Activated B cell treated with CpG ODN at 0.5 μM for 24 hours (primary cell): Measurements from ENCODE around the gene CLEC18B. TPM values are rescaled to one million over a fixed set of nuclear protein-coding genes. Genes with fewer than 3 reads are reported as not detected.
A peak's percentile ranks its signal among the peaks of the same experiment; 100 is the strongest.
"Not testable (repeated sequence)": the region's sequence is repeated elsewhere in the genome, so short reads cannot be mapped to it uniquely, and the experiment has no call there.

Source experiments
- ATAC-seq: fragments of 200-7000 bp; cut with Tn5 transposase; one replicate; pipeline ENCODE4 v1.10.0; 2021; ENCODE audit warnings: low read depth, mild to moderate bottlenecking, moderate library complexity
- CTCF ChIA-PET: fragments of 350-600 bp; sonication (Branson Sonifier 250); formaldehyde crosslinking; loops from one replicate; lab custom pipeline; 2021; ENCODE audit warnings: antibody characterized with exemption; lab: Charles Lee
- POLR2A ChIA-PET: fragments of 350-600 bp; sonication (Branson Sonifier 250); formaldehyde crosslinking; loops from one replicate; lab custom pipeline; 2021; ENCODE audit warnings: antibody characterized with exemption; lab: Charles Lee
- DNase-seq: peaks from one replicate; pipeline ENCODE4 v3.0.0; 2022
- H3K27ac Mint-ChIP-seq: one replicate; pipeline ENCODE4 v1.8.0; 2020; ENCODE audit warnings: mixed read lengths
- H3K27me3 Mint-ChIP-seq: one replicate; pipeline ENCODE4 v1.8.0; 2021; ENCODE audit warnings: mixed read lengths
- H3K36me3 Mint-ChIP-seq: one replicate; pipeline ENCODE4 v1.8.0; 2021; ENCODE audit warnings: low read depth, mixed read lengths
- H3K4me1 Mint-ChIP-seq: one replicate; pipeline ENCODE4 v1.8.0; 2021; ENCODE audit warnings: mixed read lengths
- H3K4me3 Mint-ChIP-seq: one replicate; pipeline ENCODE4 v1.8.0; 2020; ENCODE audit warnings: mild to moderate bottlenecking, mixed read lengths
- H3K9me3 Mint-ChIP-seq: one replicate; pipeline ENCODE4 v1.8.0; 2020; ENCODE audit warnings: mixed read lengths
- intact Hi-C: fragments of 100-400 bp; cut with micrococcal nuclease; formaldehyde crosslinking; loops from one replicate; pipeline ENCODE4 v1.15.1; 2024
- total RNA-seq: library from RNA; stranded (reverse); gene quantifications from 2 replicates; pipeline ENCODE4 v1.2.3, GENCODE V29; 2022

The CLEC18B gene
- total RNA-seq, 1 donor from 2014 or later, result 1.3 TPM

GRCh38 chr16:74417897-74418296 lies 3.4 kb downstream of the CLEC18B start:
- H3K4me1 Mint-ChIP-seq, H3K9me3 Mint-ChIP-seq, H3K27ac Mint-ChIP-seq, DNase-seq, intact Hi-C loops, POLR2A ChIA-PET, H3K36me3 Mint-ChIP-seq, H3K4me3 Mint-ChIP-seq, H3K27me3 Mint-ChIP-seq, CTCF ChIA-PET, ATAC-seq: not testable (repeated sequence)

- H3K36me3 Mint-ChIP-seq, CTCF ChIA-PET, H3K27ac Mint-ChIP-seq, H3K27me3 Mint-ChIP-seq, POLR2A ChIA-PET, ATAC-seq, H3K4me3 Mint-ChIP-seq, H3K9me3 Mint-ChIP-seq, H3K4me1 Mint-ChIP-seq, intact Hi-C loops, DNase-seq: not testable (repeated sequence)
Observed at GRCh38 chr16:74413920-74414319, 7.4 kb downstream of the CLEC18B start.

- H3K27me3 Mint-ChIP-seq, H3K4me1 Mint-ChIP-seq, ATAC-seq, DNase-seq, H3K4me3 Mint-ChIP-seq, H3K36me3 Mint-ChIP-seq, CTCF ChIA-PET, H3K27ac Mint-ChIP-seq, H3K9me3 Mint-ChIP-seq, POLR2A ChIA-PET, intact Hi-C loops: not testable (repeated sequence)
Observed at GRCh38 chr16:74413485-74413884, 7.8 kb downstream of the CLEC18B start.

DNA sequence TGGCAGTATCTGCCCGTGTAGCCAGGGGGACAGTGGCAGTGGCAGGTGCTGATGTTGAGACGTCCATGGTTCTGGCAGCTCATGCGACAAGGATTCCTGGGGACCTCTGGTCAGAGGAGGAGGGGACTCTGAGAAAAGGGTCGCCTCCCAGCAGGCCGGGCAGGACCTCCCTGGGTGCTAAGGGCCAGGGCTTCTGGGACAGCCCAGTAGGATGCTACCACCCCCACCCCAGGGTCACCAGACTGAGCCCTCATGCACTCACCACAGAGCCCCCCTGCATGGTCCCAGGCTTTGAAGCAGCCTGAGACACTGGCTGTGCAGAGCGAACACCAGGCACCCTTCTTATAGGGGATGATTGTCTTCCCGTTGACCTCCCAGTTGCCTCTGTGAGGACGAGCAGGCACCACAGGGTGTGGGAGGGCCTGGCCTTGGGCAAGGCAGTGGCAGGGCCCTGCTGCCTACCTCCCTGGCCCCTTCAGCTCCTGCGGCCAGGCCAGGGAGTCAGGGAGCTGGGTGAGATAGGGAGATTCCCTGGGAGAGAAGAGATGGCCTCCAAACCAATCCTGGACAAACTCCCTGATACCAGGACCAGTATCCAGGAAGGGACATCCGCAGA lies 8.4 kb downstream of the CLEC18B start:
- DNase-seq, intact Hi-C loops, H3K27ac Mint-ChIP-seq, ATAC-seq, POLR2A ChIA-PET, H3K9me3 Mint-ChIP-seq, CTCF ChIA-PET, H3K4me1 Mint-ChIP-seq, H3K36me3 Mint-ChIP-seq, H3K27me3 Mint-ChIP-seq, H3K4me3 Mint-ChIP-seq: not testable (repeated sequence)

- intact Hi-C loops, CTCF ChIA-PET, H3K36me3 Mint-ChIP-seq, H3K27ac Mint-ChIP-seq, ATAC-seq, H3K4me3 Mint-ChIP-seq, H3K9me3 Mint-ChIP-seq, H3K4me1 Mint-ChIP-seq, POLR2A ChIA-PET, DNase-seq, H3K27me3 Mint-ChIP-seq: not testable (repeated sequence)
Observed at GRCh38 chr16:74412138-74412774, 9.0 kb downstream of the CLEC18B start.

- intact Hi-C loops, H3K27ac Mint-ChIP-seq, DNase-seq, H3K27me3 Mint-ChIP-seq, H3K9me3 Mint-ChIP-seq, CTCF ChIA-PET, H3K4me1 Mint-ChIP-seq, H3K36me3 Mint-ChIP-seq, POLR2A ChIA-PET, H3K4me3 Mint-ChIP-seq, ATAC-seq: not testable (repeated sequence)
Observed at GRCh38 chr16:74410981-74411380, 10.3 kb downstream of the CLEC18B start.

GRCh38 chr16:74410057-74410957 lies 11.0 kb downstream of the CLEC18B start:
- H3K36me3 Mint-ChIP-seq, H3K9me3 Mint-ChIP-seq, intact Hi-C loops, CTCF ChIA-PET, POLR2A ChIA-PET, ATAC-seq, H3K4me1 Mint-ChIP-seq, H3K4me3 Mint-ChIP-seq, H3K27me3 Mint-ChIP-seq, DNase-seq, H3K27ac Mint-ChIP-seq: not testable (repeated sequence)

GRCh38 chr16:74409185-74409981 lies 11.9 kb downstream of the CLEC18B start:
- H3K36me3 Mint-ChIP-seq, H3K27ac Mint-ChIP-seq, H3K9me3 Mint-ChIP-seq, H3K27me3 Mint-ChIP-seq, intact Hi-C loops, H3K4me3 Mint-ChIP-seq, DNase-seq, POLR2A ChIA-PET, ATAC-seq, CTCF ChIA-PET, H3K4me1 Mint-ChIP-seq: not testable (repeated sequence)

DNA sequence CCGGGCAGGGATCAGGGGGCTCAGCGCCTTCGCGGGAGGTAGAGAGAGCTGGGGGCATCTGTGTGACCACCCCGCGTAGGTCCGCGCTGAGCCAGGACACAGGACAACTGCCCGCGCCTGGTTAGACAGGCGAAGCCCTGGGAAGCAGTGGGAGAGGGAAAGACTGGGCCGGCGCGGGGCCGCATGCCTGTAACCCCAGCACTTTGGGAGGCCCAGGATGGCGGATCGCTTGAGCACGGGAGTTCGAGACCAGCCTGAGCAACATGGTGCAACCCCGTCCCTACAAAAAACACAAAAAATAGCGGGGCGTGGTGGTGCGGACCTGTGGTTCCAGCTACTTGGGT lies 13.9 kb downstream of the CLEC18B start:
- H3K4me1 Mint-ChIP-seq, DNase-seq, H3K27me3 Mint-ChIP-seq, CTCF ChIA-PET, H3K4me3 Mint-ChIP-seq, H3K9me3 Mint-ChIP-seq, H3K36me3 Mint-ChIP-seq, H3K27ac Mint-ChIP-seq, intact Hi-C loops, POLR2A ChIA-PET, ATAC-seq: not testable (repeated sequence)

DNA sequence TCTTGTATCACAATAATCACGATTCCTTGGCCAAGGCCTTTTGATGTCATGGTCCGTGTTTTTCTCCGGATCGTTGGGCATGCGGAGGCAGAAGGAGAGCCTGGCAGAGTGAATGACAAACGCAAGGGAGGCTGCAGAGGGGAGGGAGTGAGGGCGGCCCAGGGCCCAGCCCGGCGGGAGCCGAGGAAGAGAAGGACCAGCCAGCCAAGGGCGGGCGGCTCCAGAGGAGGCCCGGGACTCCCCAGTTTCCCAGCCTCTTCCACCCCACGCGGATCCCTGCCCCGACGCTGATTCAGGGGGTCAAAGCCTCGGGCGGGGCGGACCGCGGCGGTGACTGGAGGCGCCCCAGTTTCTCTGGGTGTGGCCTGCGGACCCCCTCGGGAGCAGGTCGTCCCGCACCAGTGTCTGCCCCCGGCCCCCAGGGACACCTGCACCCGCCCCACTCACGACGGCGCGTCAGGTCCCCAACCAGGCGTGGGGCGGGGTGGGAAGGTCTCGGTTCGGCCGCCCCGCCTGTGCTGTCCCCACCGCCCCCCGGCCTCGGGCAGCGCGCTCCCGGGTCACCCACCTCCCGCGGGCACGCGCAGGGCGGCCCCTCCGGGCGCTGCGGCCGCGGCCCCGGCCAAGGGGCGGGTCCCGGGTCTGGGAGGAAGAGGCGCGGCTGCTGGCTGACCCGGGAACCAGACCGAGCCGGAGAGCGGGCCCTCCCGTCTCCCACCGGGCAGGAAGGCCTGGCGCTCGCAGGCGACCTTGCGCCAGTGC lies 14.5 kb downstream of the CLEC18B start:
- H3K9me3 Mint-ChIP-seq, CTCF ChIA-PET, H3K27ac Mint-ChIP-seq, POLR2A ChIA-PET, H3K27me3 Mint-ChIP-seq, H3K36me3 Mint-ChIP-seq, DNase-seq, H3K4me3 Mint-ChIP-seq, H3K4me1 Mint-ChIP-seq, intact Hi-C loops: not testable (repeated sequence)
- ATAC-seq, result peak; percentile 76
